NCI-H1048 (cell line): ENCODE data around the gene DHRS2.
"Not testable (repeated sequence)": the region's sequence is repeated elsewhere in the genome, so short reads cannot be mapped to it uniquely, and the experiment has no call there.

Experiments used
- DNase-seq: peaks from one replicate; lab custom pipeline; 2025; lab: John Stamatoyannopoulos, UW

Gene DHRS2

DNA sequence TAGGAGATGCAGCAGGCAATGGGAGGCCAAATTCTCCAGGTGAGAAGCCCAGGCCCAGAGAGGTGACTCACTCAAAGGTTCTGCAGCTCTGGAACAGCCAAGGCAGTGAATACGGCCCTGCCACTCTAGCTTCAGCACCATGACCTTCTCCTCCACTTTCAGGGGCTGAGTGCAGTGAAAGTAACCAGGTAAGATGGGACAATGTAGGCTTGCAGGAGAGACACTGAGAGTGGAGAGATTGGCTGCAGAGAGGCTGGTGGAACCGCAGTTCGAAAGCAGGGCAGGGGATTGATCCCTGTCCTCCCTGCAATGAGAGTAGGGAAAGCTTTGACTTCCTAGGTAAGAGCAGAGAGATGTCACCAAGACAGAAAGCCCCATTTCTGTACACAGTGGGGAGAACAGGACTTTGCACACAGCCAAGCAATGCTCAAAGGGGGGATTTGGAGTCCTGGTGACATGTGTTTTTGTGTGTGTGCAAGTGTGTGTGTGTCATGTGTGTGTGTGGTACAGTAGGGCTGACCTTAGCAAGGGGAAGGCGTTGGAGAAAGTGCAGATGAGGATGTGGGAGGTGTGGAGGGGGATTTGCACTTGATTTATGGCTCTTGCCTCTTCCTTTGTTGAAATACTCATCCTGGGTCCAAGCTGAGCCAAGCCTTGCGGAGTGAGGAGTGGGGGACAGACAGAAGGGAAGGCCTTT is 12.7 kb downstream of the DHRS2 start:
- no peak for DNase-seq

- no peak for DNase-seq
Observed at GRCh38 chr14:23650506-23650905, 14.3 kb downstream of the DHRS2 start.

- DNase-seq, result no peak
Observed at GRCh38 chr14:23653051-23653450, 16.9 kb downstream of the DHRS2 start.

GRCh38 chr14:23654231-23654630 is 18.1 kb downstream of the DHRS2 start:
- DNase-seq, result no peak

GRCh38 chr14:23657959-23658470 is 21.9 kb downstream of the DHRS2 start:
- DNase-seq, result no peak

DNA sequence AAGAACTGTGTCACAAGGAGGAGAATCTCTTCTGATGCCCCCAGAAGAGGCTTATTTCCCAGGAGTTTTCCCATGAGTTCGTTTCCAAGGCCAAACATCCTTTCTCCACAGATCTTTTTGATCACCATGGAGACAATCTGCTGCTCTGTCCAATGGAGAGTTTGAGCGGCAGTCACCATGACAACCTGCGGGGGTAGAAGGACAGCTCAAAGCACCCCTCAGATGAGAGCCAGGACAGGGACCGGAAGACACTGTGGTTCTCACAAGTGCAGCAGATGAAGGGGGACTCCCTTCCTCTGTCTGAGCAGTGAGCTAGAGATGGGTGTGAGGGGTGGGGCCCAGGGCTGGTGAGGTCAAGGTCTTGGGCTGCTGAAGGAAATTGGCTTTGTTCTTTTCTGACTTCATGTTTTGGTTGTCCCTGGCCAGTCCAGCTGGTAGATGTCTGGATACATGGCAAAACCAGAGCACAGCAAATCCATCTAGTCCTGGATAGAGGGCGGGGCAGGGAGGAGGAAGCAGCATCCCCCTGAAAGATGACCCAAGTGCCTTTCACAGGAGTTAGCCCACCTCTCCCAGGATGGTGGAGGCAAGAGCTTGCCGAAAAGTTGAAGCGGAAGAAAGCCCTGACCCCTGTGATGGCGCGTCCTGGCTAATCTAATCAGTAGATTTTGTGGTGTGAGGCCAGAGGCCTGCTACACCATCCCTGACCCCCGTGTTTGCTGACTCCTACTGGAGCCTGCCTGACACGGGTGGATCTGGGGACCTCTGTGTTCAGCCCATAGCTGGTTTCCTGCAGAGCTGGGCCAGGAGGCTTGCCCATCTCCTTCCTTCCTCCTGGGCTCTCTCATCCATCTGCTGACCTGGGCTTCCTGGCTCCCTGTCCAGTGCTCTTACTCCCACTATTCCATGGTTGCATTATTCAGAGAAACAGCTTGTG is 24.4 kb downstream of the DHRS2 start:
- DNase-seq, result no peak

GRCh38 chr14:23661542-23661941 is 25.4 kb downstream of the DHRS2 start:
- DNase-seq, result no peak

DNA sequence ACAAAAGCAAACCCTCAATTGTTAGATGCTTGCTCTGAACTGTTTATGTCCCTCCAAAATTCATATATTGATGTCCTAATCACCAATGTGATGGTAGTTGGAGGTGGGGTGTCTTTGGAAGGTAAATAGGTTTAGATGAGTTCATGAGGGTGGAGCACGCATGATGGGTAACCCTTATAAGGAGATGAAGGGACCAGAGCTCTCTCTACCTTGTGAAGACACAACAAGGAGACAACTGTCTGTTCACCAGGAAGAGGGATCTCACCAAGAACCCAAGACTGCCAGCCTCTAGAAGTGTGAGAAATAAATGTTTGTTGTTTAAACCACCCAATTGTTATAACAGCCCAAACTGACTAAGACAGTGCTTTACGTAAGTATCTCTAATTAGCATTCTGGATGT is 27.0 kb downstream of the DHRS2 start:
- no peak for DNase-seq

- DNase-seq, result no peak
Observed at GRCh38 chr14:23663711-23664110, 27.5 kb downstream of the DHRS2 start.

- no peak for DNase-seq
Observed at GRCh38 chr14:23664207-23664885, 28.2 kb downstream of the DHRS2 start.

GRCh38 chr14:23665302-23666016 is 29.3 kb downstream of the DHRS2 start:
- DNase-seq, result no peak

- DNase-seq, result no peak
Observed at GRCh38 chr14:23667134-23667533, 31.0 kb downstream of the DHRS2 start.

GRCh38 chr14:23669441-23669840 is 33.3 kb downstream of the DHRS2 start:
- DNase-seq, result no peak

DNA sequence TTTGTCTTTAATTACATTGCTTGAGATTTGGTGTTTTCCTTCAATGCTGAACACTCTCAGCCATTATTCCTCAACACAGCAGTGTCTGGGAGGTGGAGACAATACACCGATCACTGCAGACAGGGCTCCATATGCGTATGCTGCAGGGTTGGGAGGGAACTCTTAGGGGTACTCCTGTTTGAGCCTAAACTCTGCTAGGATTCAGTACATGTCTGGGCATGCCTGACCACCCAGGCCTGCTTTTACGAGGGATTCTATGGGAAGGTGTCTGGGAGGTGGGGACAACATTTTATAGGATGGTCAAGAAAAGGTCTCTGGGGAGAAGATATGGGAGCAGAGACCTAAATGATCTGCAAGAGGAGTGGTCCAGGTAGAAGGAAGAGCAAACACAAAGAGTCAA is 34.3 kb downstream of the DHRS2 start:
- DNase-seq, result no peak

- DNase-seq, result no peak
Observed at GRCh38 chr14:23672200-23672599, 36.0 kb downstream of the DHRS2 start.

- no peak for DNase-seq
Observed at GRCh38 chr14:23675337-23675736, 39.2 kb downstream of the DHRS2 start.

DNA sequence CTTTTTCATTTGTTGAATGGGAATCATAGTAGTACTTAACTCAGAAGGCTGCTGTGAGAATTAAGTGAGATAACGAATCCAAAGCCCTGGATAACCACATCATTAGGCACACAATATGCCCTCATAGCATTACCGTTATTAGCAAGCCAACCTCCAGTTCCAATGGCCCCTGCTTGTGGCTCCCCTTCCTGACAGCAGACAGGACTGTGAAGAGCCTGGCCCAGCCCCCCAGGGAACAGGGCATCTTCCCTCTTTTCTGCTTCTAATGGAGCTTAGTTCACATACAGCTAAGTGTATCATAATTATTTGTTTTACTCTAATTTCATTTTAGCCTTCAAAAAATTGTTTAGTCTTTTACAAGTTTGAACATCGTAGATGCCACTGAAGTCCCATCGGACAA is 39.7 kb downstream of the DHRS2 start:
- no peak for DNase-seq

DNA sequence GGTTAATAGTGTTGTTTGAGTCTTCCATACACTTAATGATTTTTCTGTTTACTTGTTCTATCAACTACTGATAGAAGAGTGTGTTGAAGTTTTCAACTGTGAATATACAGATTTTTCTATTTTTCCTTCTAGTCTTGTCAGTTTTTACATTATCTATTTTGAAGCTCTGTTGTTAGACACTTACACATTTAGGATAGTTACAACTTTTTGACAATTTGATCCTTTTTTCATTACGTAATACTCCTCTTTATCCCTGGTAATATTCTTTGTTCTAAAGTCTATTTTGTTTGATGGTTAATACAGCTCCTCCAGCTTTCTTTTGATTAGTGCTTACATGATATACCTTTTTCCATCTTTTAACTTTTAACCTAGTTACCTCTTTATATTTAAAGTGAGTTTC is 45.2 kb downstream of the DHRS2 start:
- no peak for DNase-seq

DNA sequence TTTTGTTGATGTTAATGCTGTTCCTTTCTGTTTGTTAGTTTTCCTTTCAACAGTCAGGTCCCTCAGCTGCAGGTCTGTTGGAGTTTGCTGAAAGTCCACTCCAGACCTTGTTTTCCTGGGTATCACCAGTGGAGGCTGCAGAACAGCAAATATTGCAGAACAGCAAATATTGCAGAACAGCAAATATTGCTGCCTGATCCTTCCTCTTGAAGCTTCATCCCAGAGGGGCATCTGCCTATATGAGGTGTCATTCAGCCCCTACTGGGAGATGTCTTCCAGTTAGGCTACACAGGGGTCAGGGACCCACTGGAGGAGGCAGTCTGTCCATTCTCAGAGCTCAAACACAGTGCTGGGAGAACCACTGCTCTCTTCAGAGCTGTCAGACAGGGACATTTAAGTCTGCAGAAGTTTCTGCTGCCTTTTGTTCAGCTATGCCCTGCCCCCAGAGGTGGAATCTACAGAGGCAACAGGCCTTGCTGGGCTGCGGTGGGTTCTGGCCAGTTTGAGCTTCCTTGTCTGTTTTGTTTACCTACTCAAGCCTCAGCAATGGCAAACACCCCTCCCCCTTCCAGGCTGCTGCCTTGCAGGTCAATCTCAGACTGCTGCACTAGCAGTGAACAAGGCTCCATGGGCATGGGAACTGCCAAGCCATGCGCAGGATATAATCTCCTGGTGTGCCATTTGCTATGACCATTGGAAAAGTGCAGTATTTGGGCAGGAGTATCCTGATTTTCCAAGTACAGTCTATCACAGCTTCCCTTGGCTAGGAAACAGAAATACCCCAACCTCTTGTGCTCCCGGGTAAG is 53.7 kb downstream of the DHRS2 start:
- not testable (repeated sequence) for DNase-seq

- DNase-seq, result no peak
Observed at GRCh38 chr14:23692416-23692815, 56.3 kb downstream of the DHRS2 start.

DNA sequence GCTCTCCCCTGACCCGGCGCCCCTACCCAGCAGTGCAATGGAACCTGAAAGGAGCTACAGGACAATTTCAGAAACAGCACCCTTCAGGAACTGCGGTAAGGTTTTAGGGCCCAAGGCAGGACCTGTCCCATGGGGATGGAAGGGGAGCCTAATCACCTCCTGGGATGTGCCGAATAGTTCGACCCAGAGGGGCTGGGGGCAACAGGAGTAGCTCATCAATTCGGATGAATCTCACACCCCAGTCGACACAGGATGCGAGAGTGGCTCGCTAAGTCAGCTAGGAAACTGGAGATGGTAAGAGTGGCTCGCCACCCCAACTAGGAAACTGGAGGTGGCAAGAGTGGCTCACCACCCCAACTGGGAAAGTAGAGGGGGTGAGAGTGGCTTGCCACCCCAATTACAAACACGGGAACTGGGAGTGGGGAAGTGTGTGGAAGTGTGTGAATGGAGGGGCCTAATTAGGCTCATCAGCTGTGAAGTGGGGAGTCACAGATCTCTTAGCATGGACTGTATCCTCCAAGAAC is 57.1 kb downstream of the DHRS2 start:
- no peak for DNase-seq
